ENCODE measurements around the gene SRXN1.
"Not testable (repeated sequence)": the region's sequence is repeated elsewhere in the genome, so short reads cannot be mapped to it uniquely, and the experiment has no call there.

The SRXN1 gene

GRCh38 chr20:653110-653589, at the start of gene SRXN1:
Gene SRXN1, minus strand, starts transcription at chr20:653200. Its CDS starts 15 bp downstream, at chr20:653185.
- peak; percentile 72 for DNase-seq (ENCODE audit: low read depth)

GRCh38 chr20:701401-702129, 48.6 kb upstream of the SRXN1 start:
- DNase-seq (ENCODE audit: low read depth) = no peak

- DNase-seq (ENCODE audit: low read depth) = no peak
Observed at GRCh38 chr20:699811-700338, 46.9 kb upstream of the SRXN1 start.

GRCh38 chr20:699342-699741, 46.3 kb upstream of the SRXN1 start:
- DNase-seq (ENCODE audit: low read depth) = no peak

- DNase-seq (ENCODE audit: low read depth) = no peak
Observed at GRCh38 chr20:698276-698675, 45.3 kb upstream of the SRXN1 start.

GRCh38 chr20:697826-698225, 44.8 kb upstream of the SRXN1 start:
- DNase-seq (ENCODE audit: low read depth) = no peak

- DNase-seq (ENCODE audit: low read depth) = no peak
Observed at GRCh38 chr20:695165-695866, 42.3 kb upstream of the SRXN1 start.

- DNase-seq (ENCODE audit: low read depth) = no peak
Observed at GRCh38 chr20:694496-694895, 41.5 kb upstream of the SRXN1 start.

GRCh38 chr20:693786-694185, 40.8 kb upstream of the SRXN1 start:
- not testable (repeated sequence) for DNase-seq (ENCODE audit: low read depth)

- DNase-seq (ENCODE audit: low read depth) = no peak
Observed at GRCh38 chr20:692044-692443, 39.0 kb upstream of the SRXN1 start.

- DNase-seq (ENCODE audit: low read depth) = no peak
Observed at GRCh38 chr20:689947-690346, 36.9 kb upstream of the SRXN1 start.

- DNase-seq (ENCODE audit: low read depth) = no peak
Observed at GRCh38 chr20:689348-689747, 36.3 kb upstream of the SRXN1 start.

- no peak for DNase-seq (ENCODE audit: low read depth)
Observed at GRCh38 chr20:688809-689212, 35.8 kb upstream of the SRXN1 start.

GRCh38 chr20:687468-688203, 34.6 kb upstream of the SRXN1 start:
- DNase-seq (ENCODE audit: low read depth) = no peak

- no peak for DNase-seq (ENCODE audit: low read depth)
Observed at GRCh38 chr20:684676-685319, 31.8 kb upstream of the SRXN1 start.

GRCh38 chr20:682123-682522, 29.1 kb upstream of the SRXN1 start:
- no peak for DNase-seq (ENCODE audit: low read depth)

- no peak for DNase-seq (ENCODE audit: low read depth)
Observed at GRCh38 chr20:680638-681187, 27.7 kb upstream of the SRXN1 start.

GRCh38 chr20:677957-678356, 25.0 kb upstream of the SRXN1 start:
- no peak for DNase-seq (ENCODE audit: low read depth)

GRCh38 chr20:676967-677366, 24.0 kb upstream of the SRXN1 start:
- no peak for DNase-seq (ENCODE audit: low read depth)

GRCh38 chr20:676315-676937, 23.4 kb upstream of the SRXN1 start:
- DNase-seq (ENCODE audit: low read depth) = no peak
